Colonic mucosa (tissue), 4 donors: ENCODE data around the gene DNAH2. TPM values are rescaled to one million over a fixed set of nuclear protein-coding genes. Genes with fewer than 3 reads are reported as not detected.
"Not testable (repeated sequence)": the region's sequence is repeated elsewhere in the genome, so short reads cannot be mapped to it uniquely, and the experiment has no call there.

Source experiments
- DNase-seq: peaks from one replicate; pipeline ENCODE4 v3.0.0-alpha.2; 2020
- H3K27ac ChIP-seq: fragments of 200-600 bp; one replicate; pipeline ENCODE4 v1.8.0; 2021
- H3K27me3 ChIP-seq: fragments of 200-600 bp; one replicate; pipeline ENCODE4 v1.8.0; 2021
- H3K36me3 ChIP-seq: fragments of 200-600 bp; one replicate; pipeline ENCODE4 v1.8.0; 2021
- H3K4me1 ChIP-seq: fragments of 200-600 bp; one replicate; pipeline ENCODE4 v1.8.0; 2021; ENCODE audit warnings: mild to moderate bottlenecking
- H3K4me3 ChIP-seq: fragments of 200-600 bp; one replicate; pipeline ENCODE4 v1.8.0; 2021
- H3K9ac ChIP-seq, 2 donors: one replicate each; pipeline ENCODE4 v1.7.0; 2013; ENCODE audit warnings: control low read depth in 2 of 2, low read depth in 2 of 2, low read length in 2 of 2
- H3K9me3 ChIP-seq: fragments of 200-600 bp; one replicate; pipeline ENCODE4 v1.8.0; 2021
- intact Hi-C: fragments of 100-400 bp; cut with DNase I; formaldehyde crosslinking; loops from one replicate; pipeline ENCODE4 v1.14.1; 2022
- total RNA-seq, 2 donors: library from RNA; stranded (reverse); fragmentation: NEBNext Ultra II Directional in 1 of 2; extraction: Animal tissue kit (Norgen Biotek cat#: 25700) in 1 of 2; gene quantifications; one replicate each; pipeline ENCODE4 v1.2.1, GENCODE V29; 2021
- TF ChIP-seq, protein P1 (sequence below): fragments of 200-600 bp; IDR thresholded peaks from one replicate; pipeline ENCODE4 v1.8.0; 2022; ENCODE audit warnings: antibody characterized with exemption, mild to moderate bottlenecking
- donor health status: healthy.
- donor health status: DM: no; HTN: no; CAD: no.
- donor health status: DM: no; HTN: no; CAD: no.

The DNAH2 gene
- total RNA-seq, 2 donors from 2014 or later: 0.32 to 0.62 TPM

DNA sequence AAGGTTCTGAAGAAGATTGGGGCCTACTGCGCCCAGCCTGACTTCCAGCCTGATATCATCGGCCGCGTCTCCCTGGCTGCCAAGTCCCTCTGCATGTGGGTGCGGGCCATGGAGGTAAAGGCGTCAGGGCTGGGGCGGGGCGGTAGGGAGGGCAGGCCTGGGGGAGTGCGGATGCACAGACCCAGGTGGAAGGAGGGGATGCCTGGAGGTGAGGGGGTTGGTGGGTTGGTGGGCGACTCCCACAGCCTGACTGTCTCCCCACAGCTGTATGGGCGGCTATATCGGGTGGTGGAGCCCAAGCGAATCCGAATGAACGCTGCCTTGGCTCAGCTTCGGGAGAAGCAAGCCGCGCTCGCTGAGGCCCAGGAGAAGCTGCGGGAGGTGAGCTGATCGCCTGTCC lies 89.7 kb downstream of the DNAH2 start:
- intact Hi-C loops: no loop called here
- Histone ChIP-seq H3K27me3 (no peaks in the 10 kb centered on the region), H3K9me3 (no peaks in the 10 kb centered on the region), H3K36me3 (no peaks in the 10 kb centered on the region), H3K4me1 (no peaks in the 10 kb centered on the region), H3K27ac (no peak overlapping the region), H3K9ac (no peak overlapping the region), H3K4me3 (no peak overlapping the region)
- TF ChIP-seq, protein P1, sequence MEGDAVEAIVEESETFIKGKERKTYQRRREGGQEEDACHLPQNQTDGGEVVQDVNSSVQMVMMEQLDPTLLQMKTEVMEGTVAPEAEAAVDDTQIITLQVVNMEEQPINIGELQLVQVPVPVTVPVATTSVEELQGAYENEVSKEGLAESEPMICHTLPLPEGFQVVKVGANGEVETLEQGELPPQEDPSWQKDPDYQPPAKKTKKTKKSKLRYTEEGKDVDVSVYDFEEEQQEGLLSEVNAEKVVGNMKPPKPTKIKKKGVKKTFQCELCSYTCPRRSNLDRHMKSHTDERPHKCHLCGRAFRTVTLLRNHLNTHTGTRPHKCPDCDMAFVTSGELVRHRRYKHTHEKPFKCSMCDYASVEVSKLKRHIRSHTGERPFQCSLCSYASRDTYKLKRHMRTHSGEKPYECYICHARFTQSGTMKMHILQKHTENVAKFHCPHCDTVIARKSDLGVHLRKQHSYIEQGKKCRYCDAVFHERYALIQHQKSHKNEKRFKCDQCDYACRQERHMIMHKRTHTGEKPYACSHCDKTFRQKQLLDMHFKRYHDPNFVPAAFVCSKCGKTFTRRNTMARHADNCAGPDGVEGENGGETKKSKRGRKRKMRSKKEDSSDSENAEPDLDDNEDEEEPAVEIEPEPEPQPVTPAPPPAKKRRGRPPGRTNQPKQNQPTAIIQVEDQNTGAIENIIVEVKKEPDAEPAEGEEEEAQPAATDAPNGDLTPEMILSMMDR: no peak
- DNase-seq: no peak

DNA sequence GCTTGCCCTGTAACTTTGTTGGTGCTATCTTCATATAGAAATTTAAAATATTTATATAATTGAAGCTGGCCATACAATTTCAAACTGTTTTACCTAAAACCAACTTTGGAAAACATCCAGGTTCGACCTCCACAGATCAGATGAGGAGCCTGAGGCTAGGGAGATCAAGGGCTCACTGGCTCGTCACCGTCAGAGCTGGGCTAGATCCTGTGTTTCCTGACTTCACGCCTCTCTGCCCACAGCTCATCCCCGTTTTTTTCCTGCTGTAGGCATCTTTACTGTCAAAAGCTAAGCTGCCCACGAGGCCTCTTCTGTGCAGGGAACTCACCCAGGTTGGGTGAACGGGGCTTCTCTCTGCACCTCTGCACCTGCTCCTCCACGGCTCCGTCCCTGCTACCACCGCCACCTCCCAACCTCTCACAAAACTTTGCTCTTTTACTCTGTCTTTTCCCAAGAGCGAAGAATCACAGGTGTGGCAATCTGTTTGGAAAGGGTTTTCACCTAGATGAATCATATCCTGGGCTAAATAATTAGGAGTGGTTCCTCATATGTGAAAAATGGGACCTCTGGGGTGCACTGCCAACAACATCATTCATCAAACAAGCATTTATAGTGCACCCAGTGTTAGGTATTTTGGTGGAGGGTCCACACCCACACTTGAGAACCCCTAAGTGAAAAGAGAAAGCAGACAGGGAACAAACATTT lies 91.7 kb downstream of the DNAH2 start:
- no peak overlapping the region for H3K27ac ChIP-seq
- H3K36me3 ChIP-seq: no peaks in the 10 kb centered on the region
- intact Hi-C loops: no loop called here
- no peak overlapping the region for H3K4me3 ChIP-seq
- no peaks in the 10 kb centered on the region for H3K4me1 ChIP-seq
- DNase-seq: no peak
- H3K9ac ChIP-seq: no peak overlapping the region
- no peaks in the 10 kb centered on the region for H3K27me3 ChIP-seq
- TF ChIP-seq, protein P1: no peak
- no peaks in the 10 kb centered on the region for H3K9me3 ChIP-seq

DNA sequence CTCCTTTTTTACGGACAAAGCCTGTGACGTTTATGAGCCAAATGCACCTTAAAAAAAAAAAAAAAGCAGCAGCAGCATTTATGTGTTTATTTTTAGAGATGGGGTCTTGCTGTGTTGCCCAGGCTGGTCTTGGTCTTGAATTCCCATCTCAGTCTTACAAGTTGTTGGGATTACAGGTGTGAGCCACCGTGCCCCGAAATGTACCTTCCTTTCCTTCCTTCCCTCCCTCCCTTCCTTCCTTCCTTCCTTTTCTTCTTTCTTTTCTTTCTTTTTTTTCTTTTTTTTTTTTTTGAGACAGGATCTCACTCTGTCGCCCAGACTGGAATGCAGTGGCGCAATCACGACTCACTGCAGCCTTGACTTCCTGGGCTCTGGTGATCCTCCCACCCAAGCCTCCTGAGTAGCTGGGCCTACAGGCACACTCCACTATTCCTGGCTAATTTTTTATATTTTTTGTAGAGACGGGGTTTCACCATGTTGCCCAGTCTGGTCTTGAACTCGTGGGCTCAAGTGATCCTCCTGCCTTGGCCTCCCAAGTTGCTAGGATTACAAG lies 92.3 kb downstream of the DNAH2 start:
- DNase-seq, H3K9me3 ChIP-seq, H3K27ac ChIP-seq, intact Hi-C loops, H3K36me3 ChIP-seq, H3K4me1 ChIP-seq, H3K9ac ChIP-seq, H3K27me3 ChIP-seq, H3K4me3 ChIP-seq: not testable (repeated sequence)

DNA sequence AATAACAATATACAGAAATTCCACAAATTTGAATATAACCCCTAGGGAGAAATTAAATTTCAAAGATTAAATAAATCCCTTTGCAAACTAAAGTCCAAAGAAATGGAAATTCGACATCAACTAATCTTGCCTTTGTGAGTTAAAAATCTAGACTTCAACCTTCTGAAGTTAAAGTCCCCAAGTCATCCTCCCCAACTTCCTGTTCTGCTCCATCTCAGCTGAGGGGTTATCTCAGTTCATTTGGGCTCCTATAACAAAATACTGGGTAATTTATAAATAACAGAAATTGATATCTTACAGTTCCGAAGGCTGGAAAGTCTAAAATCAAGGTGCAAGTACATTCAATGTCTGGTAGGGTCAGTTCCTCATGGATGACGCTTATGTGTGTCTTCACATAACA lies 93.7 kb downstream of the DNAH2 start:
- no peaks in the 10 kb centered on the region for H3K27me3 ChIP-seq
- no peak overlapping the region for H3K27ac ChIP-seq
- TF ChIP-seq, protein P1: no peak
- no peak overlapping the region for H3K4me3 ChIP-seq
- H3K4me1 ChIP-seq: no peaks in the 10 kb centered on the region
- no peak overlapping the region for H3K9ac ChIP-seq
- intact Hi-C loops: no loop called here
- H3K9me3 ChIP-seq: no peaks in the 10 kb centered on the region
- no peaks in the 10 kb centered on the region for H3K36me3 ChIP-seq
- no peak for DNase-seq

DNA sequence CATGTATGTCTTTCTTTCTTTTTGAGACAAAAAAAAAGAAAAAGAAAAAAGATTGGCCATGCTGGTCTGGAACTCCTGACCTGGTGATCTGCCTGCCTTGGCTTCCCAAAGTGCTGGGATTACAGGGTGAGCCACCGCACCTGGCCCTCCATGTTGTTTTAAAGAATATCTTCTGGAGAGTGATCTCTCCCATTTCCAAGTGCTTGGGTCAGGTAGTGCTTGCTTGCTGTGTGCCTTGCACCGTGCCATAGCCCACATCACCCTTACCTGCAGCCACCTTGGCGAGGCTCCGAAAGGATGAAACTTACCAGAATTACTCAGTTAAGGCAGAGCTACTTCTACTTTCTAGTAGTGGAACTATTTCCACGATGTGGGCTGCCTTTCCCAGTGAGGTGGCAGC lies 97.4 kb downstream of the DNAH2 start:
- intact Hi-C loops: no loop called here
- no peak for DNase-seq
- H3K36me3 ChIP-seq: no peaks in the 10 kb centered on the region
- no peak overlapping the region for H3K4me3 ChIP-seq
- no peaks in the 10 kb centered on the region for H3K27me3 ChIP-seq
- H3K4me1 ChIP-seq: no peaks in the 10 kb centered on the region
- no peaks in the 10 kb centered on the region for H3K9me3 ChIP-seq
- H3K9ac ChIP-seq: no peak overlapping the region
- no peak overlapping the region for H3K27ac ChIP-seq
- TF ChIP-seq, protein P1: no peak

DNA sequence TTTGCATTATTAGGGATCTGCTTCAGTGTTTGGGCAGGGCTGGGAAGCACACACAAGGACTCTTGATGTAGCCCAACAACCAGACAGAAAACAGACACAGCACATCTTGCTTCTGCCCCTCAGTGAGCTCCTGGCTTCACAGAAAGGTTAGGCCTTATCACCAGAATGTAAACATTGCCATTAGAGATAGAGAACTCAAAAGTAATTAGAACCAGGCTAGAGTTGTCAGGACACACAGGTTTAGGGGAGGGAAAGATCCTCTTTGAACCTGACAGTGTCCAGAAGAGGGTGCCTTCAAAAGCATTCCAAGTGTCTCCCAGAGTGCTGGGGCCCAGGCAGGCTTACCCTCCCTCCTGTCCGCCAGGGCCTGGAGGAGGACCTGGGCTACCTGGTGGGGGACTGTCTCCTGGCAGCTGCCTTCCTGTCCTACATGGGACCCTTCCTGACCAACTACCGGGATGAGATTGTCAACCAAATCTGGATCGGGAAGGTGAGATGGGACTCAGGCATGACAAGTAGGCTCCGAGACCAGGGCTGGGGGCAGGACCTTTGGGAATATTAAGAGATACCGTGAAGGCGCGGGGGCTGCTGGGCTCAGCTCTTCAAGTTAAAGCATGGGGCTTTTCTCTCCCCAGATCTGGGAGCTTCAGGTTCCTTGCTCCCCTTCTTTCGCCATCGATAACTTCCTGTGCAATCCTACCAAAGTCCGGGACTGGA lies 99.5 kb downstream of the DNAH2 start:
- intact Hi-C loops: no loop called here
- Histone ChIP-seq H3K9ac (no peak overlapping the region), H3K4me1 (no peaks in the 10 kb centered on the region), H3K27ac (no peak overlapping the region), H3K4me3 (no peak overlapping the region), H3K36me3 (no peaks in the 10 kb centered on the region), H3K27me3 (no peaks in the 10 kb centered on the region), H3K9me3 (no peaks in the 10 kb centered on the region)
- TF ChIP-seq, protein P1: no peak
- no peak for DNase-seq
